HCT116 (cell line): ENCODE data around the gene FMO4.

Experiments
- EZH2 ChIP-seq: fragments of 200-600 bp; sonication (generic); IDR thresholded peaks from 2 replicates; pipeline ENCODE4 v1.6.1; 2017; ENCODE audit warnings: antibody characterized with exemption, mixed run types
- TF ChIP-seq, protein P1 (sequence below), 3 experiments: fragments of 200-600 bp in 1 of 3; sonication (generic) in 1 of 3; IDR thresholded peaks in 2 of 3; conservative IDR thresholded peaks in 1 of 3; 2 replicates each; pipeline ENCODE4 v1.5.1; 2012 to 2017; ENCODE audit warnings: low read depth in 2 of 3, low read length in 2 of 3, antibody characterized with exemption in 1 of 3, borderline replicate concordance in 1 of 3, control low read depth in 1 of 3, mild to moderate bottlenecking in 1 of 3, mixed read lengths in 1 of 3, mixed run types in 1 of 3, moderate library complexity in 1 of 3; ENCODE audit not compliant: insufficient read depth in 1 of 3

DNA sequence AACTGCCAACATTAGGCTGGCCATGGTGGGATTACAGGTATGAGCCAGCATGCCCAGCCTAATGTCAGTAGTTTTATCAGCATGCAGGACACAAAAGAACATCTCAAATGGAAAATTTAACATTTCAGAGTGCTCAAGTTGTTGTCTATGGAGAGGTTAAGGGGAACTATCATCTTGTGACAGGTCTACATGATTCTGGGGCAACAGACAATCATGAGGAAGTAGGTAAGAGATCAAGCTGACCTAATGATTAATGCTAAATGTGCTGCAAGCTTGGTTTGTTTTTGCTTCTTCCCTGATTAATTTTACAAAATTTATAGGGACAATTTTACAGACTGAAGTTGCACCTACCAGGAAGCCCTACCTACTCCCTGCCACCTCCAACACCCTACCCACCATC lies 36.6 kb downstream of the FMO4 start:
- TF ChIP-seq, protein P1, sequence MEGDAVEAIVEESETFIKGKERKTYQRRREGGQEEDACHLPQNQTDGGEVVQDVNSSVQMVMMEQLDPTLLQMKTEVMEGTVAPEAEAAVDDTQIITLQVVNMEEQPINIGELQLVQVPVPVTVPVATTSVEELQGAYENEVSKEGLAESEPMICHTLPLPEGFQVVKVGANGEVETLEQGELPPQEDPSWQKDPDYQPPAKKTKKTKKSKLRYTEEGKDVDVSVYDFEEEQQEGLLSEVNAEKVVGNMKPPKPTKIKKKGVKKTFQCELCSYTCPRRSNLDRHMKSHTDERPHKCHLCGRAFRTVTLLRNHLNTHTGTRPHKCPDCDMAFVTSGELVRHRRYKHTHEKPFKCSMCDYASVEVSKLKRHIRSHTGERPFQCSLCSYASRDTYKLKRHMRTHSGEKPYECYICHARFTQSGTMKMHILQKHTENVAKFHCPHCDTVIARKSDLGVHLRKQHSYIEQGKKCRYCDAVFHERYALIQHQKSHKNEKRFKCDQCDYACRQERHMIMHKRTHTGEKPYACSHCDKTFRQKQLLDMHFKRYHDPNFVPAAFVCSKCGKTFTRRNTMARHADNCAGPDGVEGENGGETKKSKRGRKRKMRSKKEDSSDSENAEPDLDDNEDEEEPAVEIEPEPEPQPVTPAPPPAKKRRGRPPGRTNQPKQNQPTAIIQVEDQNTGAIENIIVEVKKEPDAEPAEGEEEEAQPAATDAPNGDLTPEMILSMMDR (IDR thresholded peaks at IDR 0.05 in 2 of 3, conservative IDR thresholded peaks at IDR 0.05 in 1 of 3; ENCODE audit: borderline replicate concordance in 1 of 3, insufficient read depth in 1 of 3, low read depth in 2 of 3, low read length in 2 of 3): no peak
- no peak for TF ChIP-seq EZH2
